Astrocyte (in vitro differentiated cells and primary cell): ENCODE results near the gene ARMH1. TPM values are rescaled to one million over a fixed set of nuclear protein-coding genes. Genes with fewer than 3 reads are reported as not detected.

Experiments used
- DNase-seq: peaks from one replicate; pipeline ENCODE4 v3.0.0-alpha.2; 2010; ENCODE audit warnings: low read depth
- FAIRE-seq: peaks from 2 replicates; lab custom pipeline; 2011; peaks lifted over from hg19 to GRCh38; lab: Jason Lieb, UNC
- H2AFZ ChIP-seq: 2 replicates; pipeline ENCODE4 v1.6.0; 2012; ENCODE audit warnings: low read depth, low read length, inconsistent platforms
- H3K27ac ChIP-seq: 2 replicates; pipeline ENCODE4 v1.5.1; 2011; ENCODE audit warnings: low read depth, low read length, inconsistent platforms
- H3K27me3 ChIP-seq: 2 replicates; pipeline ENCODE4 v1.6.0; 2011; ENCODE audit warnings: low read length, inconsistent platforms; ENCODE audit not compliant: insufficient read depth
- H3K36me3 ChIP-seq: 2 replicates; pipeline ENCODE4 v1.5.1; 2011; ENCODE audit warnings: low read length, inconsistent platforms; ENCODE audit not compliant: insufficient read depth
- H3K4me1 ChIP-seq: 2 replicates; pipeline ENCODE4 v1.5.1; 2011; ENCODE audit warnings: low read length, inconsistent platforms; ENCODE audit not compliant: insufficient read depth
- H3K4me2 ChIP-seq: 2 replicates; pipeline ENCODE4 v1.6.0; 2012; ENCODE audit warnings: low read length, inconsistent platforms
- H3K4me3 ChIP-seq: 2 replicates; pipeline ENCODE4 v1.5.1; 2011; ENCODE audit warnings: low read depth, mild to moderate bottlenecking, low read length, inconsistent platforms; ENCODE audit not compliant: insufficient read depth
- H3K79me2 ChIP-seq: 2 replicates; pipeline ENCODE4 v1.6.0; 2012; ENCODE audit warnings: mild to moderate bottlenecking, low read length, inconsistent platforms; ENCODE audit not compliant: insufficient read depth
- H3K9ac ChIP-seq: 2 replicates; pipeline ENCODE4 v1.6.0; 2012; ENCODE audit warnings: mild to moderate bottlenecking, low read length, inconsistent platforms
- H3K9me3 ChIP-seq: 2 replicates; pipeline ENCODE4 v1.5.1; 2012; ENCODE audit warnings: low read depth, mild to moderate bottlenecking, low read length, inconsistent platforms; ENCODE audit not compliant: insufficient read depth
- H4K20me1 ChIP-seq: 2 replicates; pipeline ENCODE4 v1.6.0; 2012; ENCODE audit warnings: low read length, inconsistent platforms; ENCODE audit not compliant: insufficient read depth
- H3K27ac Mint-ChIP-seq: one replicate; pipeline ENCODE4 v1.8.0; 2021; ENCODE audit warnings: mild to moderate bottlenecking, mixed read lengths; ENCODE audit not compliant: unreplicated experiment
- H3K27me3 Mint-ChIP-seq: one replicate; pipeline ENCODE4 v1.8.0; 2021; ENCODE audit warnings: low read depth, mixed read lengths; ENCODE audit not compliant: unreplicated experiment
- H3K36me3 Mint-ChIP-seq: one replicate; pipeline ENCODE4 v1.8.0; 2021; ENCODE audit warnings: low read depth, mixed read lengths; ENCODE audit not compliant: unreplicated experiment
- H3K4me1 Mint-ChIP-seq: one replicate; pipeline ENCODE4 v1.8.0; 2021; ENCODE audit warnings: low read depth, mixed read lengths; ENCODE audit not compliant: unreplicated experiment
- H3K4me3 Mint-ChIP-seq: one replicate; pipeline ENCODE4 v1.8.0; 2021; ENCODE audit warnings: mild to moderate bottlenecking, moderate library complexity, mixed read lengths; ENCODE audit not compliant: unreplicated experiment
- H3K9me3 Mint-ChIP-seq: one replicate; pipeline ENCODE4 v1.8.0; 2021; ENCODE audit warnings: mild to moderate bottlenecking, mixed read lengths; ENCODE audit not compliant: unreplicated experiment
- EZH2 ChIP-seq: IDR thresholded peaks from 2 replicates; pipeline ENCODE4 v1.6.1; 2012; ENCODE audit warnings: mild to moderate bottlenecking, low read length, inconsistent platforms; ENCODE audit not compliant: insufficient read depth
- total RNA-seq: library from RNA; stranded (reverse); gene quantifications from 2 replicates; pipeline ENCODE4 v1.2.1, GENCODE V29; 2021
- TF ChIP-seq, protein P1 (sequence below): IDR thresholded peaks from 2 replicates; pipeline ENCODE4 v1.5.1; 2011; ENCODE audit warnings: low read depth, mild to moderate bottlenecking, inconsistent platforms, low read length, moderate library complexity; ENCODE audit not compliant: insufficient read depth

ARMH1 gene
- total RNA-seq, 1 donor from 2014 or later: 2.5 TPM

DNA sequence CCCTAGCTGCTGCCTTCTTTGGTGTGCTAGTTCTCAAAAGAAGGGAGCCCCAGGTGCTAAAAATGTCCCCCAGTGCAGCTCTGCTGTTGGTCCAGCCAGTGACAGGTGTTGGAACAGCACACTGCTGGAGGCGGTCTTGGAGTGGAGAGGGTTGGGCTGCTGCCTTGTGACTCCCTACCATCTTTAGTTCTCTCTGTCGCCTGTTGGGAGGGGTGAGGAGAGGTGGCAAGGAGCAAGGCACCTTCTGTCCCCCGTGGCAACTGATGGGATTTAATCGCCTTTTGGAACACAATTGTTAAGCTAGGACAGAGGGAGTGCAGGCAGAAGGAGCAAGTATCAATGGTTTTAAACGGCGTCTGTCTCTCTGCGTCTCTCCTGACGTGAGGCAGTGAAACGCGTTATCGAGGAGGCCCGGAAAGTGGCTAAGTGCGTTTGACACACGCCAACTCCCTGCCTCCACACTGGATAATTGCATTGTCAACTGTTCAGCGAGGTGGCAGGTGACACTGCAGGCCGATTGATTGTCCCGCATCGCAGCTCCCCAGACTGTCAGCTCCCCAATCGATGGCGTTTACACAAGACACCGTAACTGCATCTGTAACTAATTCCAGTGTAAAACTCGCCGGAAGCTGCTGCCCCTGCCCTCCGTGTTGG is 34.2 kb upstream of the ARMH1 start:
- peaks cover 56% of the 10 kb centered on the region for H4K20me1 ChIP-seq
- no peak overlapping the region for H3K9ac ChIP-seq
- DNase-seq: no peak
- no peak overlapping the region for H3K27ac ChIP-seq
- no peak for FAIRE-seq
- peaks cover 5% of the 10 kb centered on the region for H3K4me1 Mint-ChIP-seq
- H3K27me3 Mint-ChIP-seq: no peaks in the 10 kb centered on the region
- H3K4me2 ChIP-seq: no peak overlapping the region
- peaks cover 28% of the 10 kb centered on the region for H3K36me3 Mint-ChIP-seq
- H3K4me3 ChIP-seq: no peak overlapping the region
- no peak overlapping the region for H3K4me3 Mint-ChIP-seq
- H3K27ac Mint-ChIP-seq: no peak overlapping the region
- no peaks in the 10 kb centered on the region for H3K9me3 Mint-ChIP-seq
- peaks cover 9% of the 10 kb centered on the region for H3K4me1 ChIP-seq
- no peaks in the 10 kb centered on the region for H3K27me3 ChIP-seq
- H3K36me3 ChIP-seq: peaks cover 28% of the 10 kb centered on the region
- no peaks in the 10 kb centered on the region for H3K9me3 ChIP-seq
- no peak overlapping the region for H2AFZ ChIP-seq
- TF ChIP-seq, protein P1, sequence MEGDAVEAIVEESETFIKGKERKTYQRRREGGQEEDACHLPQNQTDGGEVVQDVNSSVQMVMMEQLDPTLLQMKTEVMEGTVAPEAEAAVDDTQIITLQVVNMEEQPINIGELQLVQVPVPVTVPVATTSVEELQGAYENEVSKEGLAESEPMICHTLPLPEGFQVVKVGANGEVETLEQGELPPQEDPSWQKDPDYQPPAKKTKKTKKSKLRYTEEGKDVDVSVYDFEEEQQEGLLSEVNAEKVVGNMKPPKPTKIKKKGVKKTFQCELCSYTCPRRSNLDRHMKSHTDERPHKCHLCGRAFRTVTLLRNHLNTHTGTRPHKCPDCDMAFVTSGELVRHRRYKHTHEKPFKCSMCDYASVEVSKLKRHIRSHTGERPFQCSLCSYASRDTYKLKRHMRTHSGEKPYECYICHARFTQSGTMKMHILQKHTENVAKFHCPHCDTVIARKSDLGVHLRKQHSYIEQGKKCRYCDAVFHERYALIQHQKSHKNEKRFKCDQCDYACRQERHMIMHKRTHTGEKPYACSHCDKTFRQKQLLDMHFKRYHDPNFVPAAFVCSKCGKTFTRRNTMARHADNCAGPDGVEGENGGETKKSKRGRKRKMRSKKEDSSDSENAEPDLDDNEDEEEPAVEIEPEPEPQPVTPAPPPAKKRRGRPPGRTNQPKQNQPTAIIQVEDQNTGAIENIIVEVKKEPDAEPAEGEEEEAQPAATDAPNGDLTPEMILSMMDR: no peak
- no peak for TF ChIP-seq EZH2
- peaks cover 13% of the 10 kb centered on the region for H3K79me2 ChIP-seq

DNA sequence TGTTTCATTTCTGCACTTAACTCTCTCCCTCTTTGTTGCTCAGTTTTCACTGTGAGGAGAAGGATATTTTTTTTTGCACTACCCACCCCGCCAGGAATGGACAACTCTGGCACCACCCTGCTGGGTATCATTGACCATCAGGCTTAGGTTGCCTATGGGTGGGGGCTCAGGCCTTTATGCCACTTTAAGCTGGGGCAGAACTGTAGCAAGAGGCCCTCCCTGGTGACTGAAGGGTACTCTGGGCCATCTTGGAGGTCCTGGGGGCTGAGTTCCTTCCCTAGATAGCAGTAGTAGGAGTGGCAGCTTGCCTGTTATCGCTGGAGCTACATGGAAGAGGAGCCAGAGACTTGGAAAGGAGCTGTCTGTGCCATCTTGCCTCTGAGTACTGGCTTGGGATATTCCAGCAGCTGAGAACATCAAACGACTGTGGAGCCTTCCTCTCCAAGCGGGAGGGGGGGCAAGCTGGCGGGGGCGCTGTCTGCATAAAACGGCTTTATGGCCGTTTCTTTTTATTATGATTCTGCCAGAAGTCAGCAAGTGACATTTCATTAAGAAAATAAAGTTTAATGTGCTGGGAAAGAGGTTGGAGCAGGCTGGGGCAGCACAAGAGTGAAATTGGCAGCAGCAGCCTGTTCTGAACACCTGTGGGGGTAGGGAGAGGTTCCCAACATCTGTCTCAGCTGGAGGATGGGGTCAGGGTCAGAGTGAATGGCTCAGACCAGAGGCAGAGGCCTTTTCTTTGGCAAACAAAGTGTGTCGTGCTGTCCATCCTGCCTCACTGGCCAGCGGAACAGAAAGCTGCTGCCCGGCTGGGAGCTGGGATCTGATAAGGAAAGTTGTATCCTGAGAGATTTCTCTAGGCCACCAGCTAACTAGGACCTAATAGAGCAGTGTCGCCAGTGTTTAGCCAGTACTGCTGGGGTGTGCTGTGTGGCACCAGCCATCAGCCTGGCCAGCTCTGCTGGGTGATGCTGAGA is 33.1 kb upstream of the ARMH1 start:
- H3K27me3 Mint-ChIP-seq: no peaks in the 10 kb centered on the region
- peaks cover 21% of the 10 kb centered on the region for H3K36me3 Mint-ChIP-seq
- Histone ChIP-seq H4K20me1 (peaks cover 54% of the 10 kb centered on the region), H3K27ac (no peak overlapping the region), H2AFZ (no peak overlapping the region), H3K27me3 (no peaks in the 10 kb centered on the region), H3K4me1 (peaks cover 9% of the 10 kb centered on the region), H3K4me3 (no peak overlapping the region), H3K79me2 (peaks cover 6% of the 10 kb centered on the region), H3K9ac (no peak overlapping the region), H3K9me3 (no peaks in the 10 kb centered on the region), H3K36me3 (peaks cover 25% of the 10 kb centered on the region), H3K4me2 (no peak overlapping the region)
- no peaks in the 10 kb centered on the region for H3K9me3 Mint-ChIP-seq
- no peak for TF ChIP-seq EZH2
- TF ChIP-seq, protein P1: no peak
- FAIRE-seq (no peak), DNase-seq (no peak)
- no peak overlapping the region for H3K27ac Mint-ChIP-seq
- H3K4me1 Mint-ChIP-seq: peaks cover 5% of the 10 kb centered on the region
- no peak overlapping the region for H3K4me3 Mint-ChIP-seq
